Measurements from ENCODE around the gene CENPC.
"Not testable (repeated sequence)": the region's sequence is repeated elsewhere in the genome, so short reads cannot be mapped to it uniquely, and the experiment has no call there.

Gene CENPC, protein sequence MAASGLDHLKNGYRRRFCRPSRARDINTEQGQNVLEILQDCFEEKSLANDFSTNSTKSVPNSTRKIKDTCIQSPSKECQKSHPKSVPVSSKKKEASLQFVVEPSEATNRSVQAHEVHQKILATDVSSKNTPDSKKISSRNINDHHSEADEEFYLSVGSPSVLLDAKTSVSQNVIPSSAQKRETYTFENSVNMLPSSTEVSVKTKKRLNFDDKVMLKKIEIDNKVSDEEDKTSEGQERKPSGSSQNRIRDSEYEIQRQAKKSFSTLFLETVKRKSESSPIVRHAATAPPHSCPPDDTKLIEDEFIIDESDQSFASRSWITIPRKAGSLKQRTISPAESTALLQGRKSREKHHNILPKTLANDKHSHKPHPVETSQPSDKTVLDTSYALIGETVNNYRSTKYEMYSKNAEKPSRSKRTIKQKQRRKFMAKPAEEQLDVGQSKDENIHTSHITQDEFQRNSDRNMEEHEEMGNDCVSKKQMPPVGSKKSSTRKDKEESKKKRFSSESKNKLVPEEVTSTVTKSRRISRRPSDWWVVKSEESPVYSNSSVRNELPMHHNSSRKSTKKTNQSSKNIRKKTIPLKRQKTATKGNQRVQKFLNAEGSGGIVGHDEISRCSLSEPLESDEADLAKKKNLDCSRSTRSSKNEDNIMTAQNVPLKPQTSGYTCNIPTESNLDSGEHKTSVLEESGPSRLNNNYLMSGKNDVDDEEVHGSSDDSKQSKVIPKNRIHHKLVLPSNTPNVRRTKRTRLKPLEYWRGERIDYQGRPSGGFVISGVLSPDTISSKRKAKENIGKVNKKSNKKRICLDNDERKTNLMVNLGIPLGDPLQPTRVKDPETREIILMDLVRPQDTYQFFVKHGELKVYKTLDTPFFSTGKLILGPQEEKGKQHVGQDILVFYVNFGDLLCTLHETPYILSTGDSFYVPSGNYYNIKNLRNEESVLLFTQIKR

DNA sequence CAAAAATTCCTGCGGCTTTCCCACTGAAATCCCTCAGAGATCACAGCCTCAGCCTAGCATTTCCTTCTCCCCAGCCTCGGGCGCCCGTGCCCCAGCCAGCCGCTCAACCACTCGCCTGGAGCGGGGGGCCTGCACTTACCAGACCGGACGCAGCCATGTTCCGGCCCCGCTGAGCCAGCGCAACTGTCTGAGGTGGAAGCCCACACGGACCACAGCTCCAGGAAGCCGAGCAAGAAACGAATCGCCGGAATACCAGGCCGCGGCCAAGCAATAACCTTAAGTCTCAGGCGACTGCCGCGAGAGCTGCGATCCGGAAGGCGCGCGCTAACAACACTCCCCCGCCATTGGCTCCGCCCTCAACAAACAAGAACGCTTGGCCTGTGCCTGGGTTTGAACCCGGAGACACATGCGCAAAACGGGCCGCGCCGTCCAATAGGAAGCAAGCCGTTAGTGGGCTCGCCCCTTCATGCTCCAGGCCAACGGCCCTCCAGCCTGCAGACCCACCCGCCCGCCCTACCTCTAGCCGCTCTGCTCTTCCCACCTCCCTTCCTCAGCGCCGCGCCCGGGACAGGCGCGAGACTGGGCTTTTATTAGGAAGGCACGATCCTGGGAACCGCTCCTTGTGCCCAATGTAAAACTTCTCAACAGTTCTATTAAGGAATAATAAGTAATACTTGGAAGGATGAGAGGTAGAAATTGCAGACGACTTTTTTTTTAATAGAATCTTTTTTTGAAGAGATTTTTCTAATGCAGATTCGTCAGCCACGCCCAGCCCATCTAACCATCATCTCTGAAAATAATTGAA is at the start of gene CENPC:
TSS of gene CENPC (minus strand) at position 305 of the 805 bp plus-strand sequence. CDS start at position 157, 148 bp downstream.
- DNase-seq: peak; percentile 97 to 98 (median 98)

DNA sequence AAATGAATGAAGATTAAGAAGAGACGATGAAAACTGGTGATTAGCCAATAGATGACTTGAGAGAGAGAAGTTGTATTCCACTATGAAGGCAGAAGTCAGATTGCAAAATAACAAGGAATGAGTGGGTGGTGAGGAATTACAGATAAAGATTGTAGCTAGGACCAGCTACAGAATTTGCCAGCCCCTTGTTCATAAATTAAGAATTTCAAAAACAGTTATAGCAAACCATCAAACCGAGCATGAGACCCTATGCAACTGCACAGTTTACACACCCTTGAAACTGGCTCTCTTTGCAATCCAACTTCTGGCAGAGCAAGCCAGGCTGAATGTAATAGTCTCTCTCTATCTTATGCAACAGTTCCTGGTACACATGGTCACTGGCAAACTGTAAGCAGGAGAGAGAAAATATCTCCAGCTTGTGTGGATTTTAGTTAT is 48.5 kb upstream of the CENPC start:
- DNase-seq: peak; percentile 33 to 70 (median 65)

DNA sequence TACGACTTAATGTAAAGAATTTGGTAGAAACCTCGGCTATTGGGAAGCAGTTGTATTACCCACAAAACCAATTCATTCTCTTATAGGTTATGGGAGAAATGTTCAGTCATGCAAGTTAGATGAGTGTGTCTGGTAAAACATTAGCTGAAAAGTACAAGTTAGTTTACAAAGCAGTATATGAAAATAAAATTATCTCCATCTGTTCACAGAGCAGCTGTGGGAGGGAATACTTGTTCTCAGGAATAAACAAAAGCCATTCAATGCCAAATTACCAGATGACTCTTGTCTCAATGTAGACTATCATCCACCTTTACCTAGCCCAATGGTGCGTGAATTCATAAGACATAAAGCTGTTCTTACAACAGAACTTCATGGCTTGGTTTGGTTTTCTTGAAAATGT is 41.9 kb upstream of the CENPC start:
- no peak for DNase-seq

DNA sequence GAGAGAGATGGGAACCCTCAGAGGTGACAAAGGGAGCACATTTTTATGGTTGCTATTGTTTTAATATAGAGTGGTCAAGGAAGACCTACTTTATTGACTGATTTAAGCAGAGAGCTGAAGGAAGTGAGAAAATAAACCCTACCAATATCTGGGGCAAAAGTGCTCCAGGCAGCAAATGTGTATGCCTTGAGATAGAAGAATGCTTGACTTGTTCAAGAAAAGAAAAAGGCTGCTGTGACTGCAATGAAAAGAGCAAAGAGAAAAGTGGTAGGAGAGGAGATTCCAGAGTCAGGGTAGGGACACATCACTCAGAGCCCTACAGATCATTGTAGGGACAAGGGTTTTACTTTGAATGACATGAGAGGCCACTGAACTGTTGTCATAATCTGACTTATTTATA is 39.2 kb upstream of the CENPC start:
- no peak for DNase-seq

DNA sequence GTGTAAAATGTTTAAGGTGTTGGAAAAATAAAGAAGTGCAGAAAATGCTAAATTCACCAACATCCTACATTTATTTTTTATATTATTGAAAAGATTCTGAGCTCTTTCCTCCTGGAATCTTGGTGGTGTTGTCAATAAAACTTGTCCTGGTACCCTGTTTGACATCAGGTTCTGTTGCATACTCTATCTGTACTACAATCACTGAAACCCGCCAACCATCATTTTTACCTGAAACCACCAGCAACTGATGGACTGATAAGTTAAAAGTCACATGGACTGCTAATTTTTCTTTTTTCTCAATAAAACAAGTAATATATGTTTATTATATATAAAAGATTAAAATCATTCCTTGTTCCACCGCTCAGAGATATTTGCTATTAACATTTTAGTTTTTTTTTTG is 36.6 kb upstream of the CENPC start:
- DNase-seq: no peak

DNA sequence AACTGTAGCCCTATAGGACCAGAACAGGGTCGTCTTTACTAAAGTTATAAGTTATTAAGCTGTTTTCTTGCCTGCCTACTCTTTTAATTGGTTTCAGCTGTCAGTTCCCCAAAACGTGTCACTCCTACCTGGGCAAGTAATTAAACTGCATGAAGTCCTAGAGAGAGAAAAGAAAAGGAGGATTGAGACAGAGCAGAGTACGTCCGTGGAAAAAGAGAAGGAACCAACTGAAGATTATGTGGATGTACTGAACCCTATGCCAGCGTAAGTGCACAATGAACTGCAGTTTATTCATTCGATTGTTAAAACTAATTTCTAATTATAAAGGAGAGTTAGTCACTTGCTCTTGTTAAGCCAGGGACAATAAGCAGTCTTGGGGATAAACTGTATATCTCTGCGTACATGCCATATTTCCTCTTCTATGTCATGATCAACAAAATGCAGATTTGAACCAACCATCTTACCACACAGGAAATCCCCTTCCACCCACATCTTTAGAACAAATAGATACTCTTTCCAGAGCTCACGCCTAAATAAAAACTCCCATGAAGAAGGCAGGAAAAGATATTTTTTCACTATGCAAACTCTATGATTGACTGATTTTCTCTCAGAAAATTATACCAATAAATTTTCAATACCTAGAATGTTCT is 36.0 kb upstream of the CENPC start:
- DNase-seq: peak; percentile 58 to 76 (median 69)

DNA sequence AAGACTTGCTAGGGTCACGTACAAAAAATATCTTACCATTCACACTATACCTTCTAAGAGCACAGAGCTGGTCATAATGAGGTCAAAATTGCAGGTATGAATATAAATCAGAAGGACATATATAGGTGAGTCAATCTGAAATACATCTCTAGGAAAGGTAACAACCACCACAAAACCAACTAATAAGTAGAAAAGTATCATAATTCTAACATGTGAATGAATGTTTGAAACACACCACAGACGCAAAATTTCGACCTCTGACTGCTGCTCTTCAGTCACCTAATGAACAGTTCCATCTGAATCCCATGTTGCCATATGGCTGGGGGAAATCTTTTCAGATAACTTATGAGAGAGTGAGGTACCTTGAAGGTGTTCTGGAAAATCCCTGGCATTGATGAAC is 35.3 kb upstream of the CENPC start:
- DNase-seq: no peak

DNA sequence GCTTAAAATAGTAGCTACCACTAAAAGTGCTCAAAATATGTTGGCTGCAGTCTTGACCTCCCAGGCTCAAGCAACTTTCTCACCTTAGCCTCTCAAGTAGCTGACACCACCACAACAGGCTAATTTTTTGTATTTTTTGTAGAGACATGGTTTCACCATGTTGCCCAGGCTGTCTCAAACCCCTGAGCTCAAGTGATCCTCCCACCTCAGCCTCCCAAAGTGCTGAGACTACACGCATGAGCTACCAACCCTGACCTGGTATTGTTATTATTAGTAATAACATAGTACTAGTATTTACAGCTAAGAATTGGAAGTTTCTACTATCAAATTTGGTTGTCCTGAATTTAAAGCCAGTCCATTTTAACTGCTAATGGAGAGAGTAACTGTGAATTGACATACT is 31.2 kb upstream of the CENPC start:
- DNase-seq: no peak

DNA sequence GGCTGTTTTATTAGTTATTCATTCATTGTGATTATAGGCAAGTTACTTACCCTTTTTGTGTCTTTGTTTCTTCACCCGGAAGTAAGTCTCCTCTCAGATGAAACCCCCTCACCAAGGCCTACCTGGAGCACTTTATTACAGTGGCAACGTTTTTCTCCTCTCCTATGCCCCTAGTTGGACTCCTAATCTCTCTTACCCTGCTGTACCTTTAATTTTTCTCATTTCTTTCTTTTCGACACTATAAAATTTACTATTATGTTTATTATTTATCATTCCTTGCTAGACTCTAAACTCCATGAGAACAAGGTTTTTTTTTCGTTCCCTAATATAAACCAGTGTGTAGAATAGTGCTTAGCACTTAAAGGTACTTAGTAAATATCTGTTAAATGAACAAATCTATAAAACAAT is 30.8 kb upstream of the CENPC start:
- no peak for DNase-seq

DNA sequence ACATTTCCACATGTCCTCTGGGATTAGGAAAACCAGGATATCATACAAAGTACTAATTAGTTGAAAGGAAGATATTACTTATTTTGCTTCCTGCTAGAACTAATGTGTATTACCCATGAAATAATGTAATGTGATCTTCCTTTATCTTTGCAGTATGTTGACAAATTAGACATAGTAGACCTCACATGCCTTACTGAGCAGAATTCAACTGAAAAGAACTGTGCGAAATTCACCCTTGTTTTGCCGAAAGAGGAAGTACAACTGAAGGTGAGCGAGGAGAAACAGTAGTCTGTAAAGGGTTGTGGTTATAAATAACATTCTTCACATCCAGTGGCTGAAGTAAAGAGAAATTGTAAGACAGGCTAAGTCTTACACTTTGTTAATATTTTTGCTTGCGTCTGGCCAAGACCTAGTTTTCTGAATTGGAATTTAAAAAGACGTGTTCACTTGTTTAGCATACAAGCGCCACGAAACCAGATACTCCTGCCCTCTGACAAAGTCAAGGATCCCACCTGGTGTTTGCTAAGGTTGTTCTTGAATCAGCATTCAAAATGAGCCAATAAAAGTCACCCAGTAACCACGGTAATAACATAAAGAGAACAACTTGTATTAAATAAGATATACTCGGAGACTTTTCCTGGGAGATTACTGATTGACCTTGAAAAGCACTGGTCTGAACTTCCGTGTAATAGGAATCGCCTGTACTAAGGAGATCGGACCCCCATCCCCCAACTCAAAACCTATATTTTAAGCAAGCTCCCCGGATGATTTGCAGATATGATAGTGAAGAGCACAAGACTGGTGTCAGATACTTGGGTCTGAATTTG is 30.1 kb upstream of the CENPC start:
- peak in 1 of 3 donors; percentile 1 for DNase-seq

DNA sequence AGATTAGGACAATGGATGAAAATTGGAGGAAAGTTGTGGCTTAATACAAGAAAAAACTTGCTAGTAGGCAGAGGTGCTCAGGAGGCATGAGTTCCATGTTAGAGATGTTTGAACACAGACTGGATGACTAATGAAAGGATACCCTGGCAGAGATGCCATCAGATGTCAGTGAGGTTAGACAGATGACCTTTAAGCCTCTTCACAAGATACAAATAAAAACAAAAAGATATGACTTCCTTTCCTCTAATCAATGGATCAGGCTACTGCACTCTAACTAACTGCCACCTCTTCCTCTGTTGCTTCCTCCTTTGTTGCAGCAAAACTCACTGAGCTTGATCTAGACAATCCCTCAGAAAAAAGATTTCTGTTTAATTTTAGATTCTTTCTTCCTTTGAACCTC is 27.9 kb upstream of the CENPC start:
- DNase-seq: no peak

DNA sequence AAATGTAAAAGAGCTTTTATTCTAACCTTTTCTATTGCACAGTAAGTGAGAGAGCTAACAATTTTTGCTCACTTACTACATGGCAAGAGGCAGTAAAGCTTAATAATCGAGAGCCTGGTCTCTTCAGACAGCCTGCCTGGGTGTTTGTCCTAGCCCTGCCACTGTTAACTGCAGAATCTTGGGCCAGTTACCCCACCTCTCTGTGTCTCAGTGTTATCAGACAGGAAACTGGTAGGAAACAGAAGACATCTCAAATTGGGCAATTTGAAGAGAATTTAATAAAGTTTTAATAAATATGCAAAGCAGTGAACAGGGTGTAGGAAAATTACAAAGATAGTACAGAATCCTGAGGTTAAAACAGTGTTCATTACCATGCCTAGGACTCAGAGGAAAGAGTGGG is 26.7 kb upstream of the CENPC start:
- no peak for DNase-seq

DNA sequence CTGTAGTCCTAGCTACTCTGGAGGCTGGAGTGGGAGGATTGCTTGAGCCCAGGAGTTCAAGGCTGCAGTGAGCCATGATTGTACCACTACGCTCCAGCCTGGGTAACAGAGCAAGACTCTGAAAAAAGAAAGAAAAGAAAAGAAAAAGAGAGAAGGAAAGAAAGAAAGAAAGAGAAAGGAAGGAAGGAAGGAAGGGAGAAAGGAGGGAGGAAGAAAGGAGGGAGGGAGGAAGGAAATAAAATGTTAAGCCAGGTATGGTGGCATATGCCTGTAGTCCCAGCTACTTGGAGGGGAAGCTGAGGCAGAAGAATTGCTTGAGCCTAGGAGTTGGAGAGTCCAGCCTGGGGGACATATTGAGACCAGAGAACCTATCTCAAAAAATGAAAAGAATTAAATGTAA is 25.2 kb upstream of the CENPC start:
- no peak for DNase-seq

DNA sequence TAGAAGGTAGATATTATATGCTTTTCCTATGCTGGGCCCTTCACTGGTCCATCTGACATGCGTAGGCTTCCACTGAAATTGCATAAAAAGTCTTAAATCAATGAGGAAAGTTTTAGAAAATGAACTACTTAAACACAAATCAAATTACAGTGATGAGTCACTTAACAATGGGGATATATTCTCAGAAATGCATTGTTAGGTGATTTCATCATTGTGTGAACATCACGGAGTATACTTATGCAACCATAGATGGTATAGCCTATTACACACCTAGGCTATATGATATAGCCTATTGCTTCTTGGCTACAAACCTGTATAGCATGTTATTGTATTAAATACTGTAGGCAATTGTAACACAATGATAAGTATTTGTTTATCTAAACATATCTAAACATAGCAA is 23.5 kb upstream of the CENPC start:
- no peak for DNase-seq

DNA sequence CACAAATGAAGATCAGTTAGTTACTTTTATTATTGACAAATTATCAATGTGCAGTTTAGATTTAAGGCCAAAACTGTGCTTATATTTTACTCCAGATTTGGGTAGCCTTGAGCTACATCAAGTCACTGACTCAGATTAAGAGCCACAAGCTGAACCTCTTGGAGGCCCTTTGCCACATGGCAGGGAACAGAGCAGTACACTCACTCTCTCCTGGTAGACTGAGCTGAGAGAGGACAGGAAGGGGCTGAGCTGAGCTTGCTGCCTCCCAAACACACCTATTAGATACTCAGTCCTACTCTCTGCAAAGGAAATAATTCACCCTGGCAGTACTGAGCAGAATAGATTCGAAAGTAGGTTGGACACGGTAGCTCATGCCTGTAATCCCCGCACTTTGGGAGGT is 21.0 kb upstream of the CENPC start:
- no peak for DNase-seq

DNA sequence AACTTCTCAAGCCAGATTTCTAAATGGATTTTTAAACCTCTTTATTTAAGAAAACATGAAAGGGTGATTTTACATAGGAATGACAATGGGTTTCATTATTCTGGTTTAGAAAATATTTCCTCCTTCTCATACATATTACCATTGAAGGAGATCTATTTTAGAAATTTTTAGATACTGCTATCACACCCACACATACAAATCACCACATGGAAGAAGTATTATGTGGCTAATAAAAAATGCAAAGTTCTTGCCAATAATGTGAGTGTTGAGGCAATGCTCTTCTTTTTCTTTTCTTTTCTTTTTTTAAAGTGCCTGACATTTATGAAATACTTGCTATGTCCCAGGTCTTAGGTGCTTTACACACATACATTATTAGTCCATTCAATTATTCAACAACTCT is 20.0 kb upstream of the CENPC start:
- no peak for DNase-seq

DNA sequence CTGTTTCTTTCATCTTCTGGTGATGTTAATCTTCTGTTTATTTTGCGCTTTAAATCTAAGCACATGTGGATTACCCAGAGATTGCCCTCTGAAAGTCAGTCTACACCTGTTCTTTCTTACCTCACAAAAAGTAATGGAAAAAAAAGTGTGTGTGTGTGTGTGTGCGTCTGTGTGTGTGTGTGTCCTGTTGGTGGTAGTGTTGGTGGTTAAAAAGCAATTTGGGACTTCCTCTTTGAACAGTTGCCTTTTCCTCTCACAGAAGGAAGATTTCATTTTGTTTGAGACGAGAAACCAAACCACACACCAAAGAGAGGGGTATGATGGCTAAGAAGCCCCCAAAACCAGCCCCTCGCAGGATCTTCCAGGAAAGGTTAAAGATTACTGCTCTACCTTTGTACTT is 13.2 kb upstream of the CENPC start, which contains the start of gene STAP1:
TSS of gene STAP1 (plus strand) at position 235 of the 400 bp plus-strand sequence. CDS start at position 318, 83 bp downstream.
- peak; percentile 20 to 45 (median 33) for DNase-seq

DNA sequence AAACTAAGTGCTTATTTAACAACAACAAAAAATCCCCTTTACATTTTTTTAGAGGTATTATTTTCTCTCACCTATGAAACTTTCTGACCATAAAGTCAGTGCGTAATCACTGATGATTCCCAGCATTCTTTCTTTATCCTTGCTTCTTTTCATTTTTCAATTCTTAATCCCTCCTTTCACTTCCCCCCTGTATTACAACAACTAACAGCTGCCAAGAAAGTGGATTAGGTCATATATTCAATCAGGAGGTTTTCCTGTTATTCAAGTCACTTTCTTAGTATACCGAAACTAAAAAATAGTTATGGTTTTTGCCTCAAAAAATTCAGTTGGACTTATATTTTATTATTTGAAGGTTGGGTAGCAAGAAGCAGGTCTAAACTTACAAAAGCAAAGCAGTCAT is 11.1 kb upstream of the CENPC start:
- peak in 1 of 3 donors; percentile 66 for DNase-seq

DNA sequence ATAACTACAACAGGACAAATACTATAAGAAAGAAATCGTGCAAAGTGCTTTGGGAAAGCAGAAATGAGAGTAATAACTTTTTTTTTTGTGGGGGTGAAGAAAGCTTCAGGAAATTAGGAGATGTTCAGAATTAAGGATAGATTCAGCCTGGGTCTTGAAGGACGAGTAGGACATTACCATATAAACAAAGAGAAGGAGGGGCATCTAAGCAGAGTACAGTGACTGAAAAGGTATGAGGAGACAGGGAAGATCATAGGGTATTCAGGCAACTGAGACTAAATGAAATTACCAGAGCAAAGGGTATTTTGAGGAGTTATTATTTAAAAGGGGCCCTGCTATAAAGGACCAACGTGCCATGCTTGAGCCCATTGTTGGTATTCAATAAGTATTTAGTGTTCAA is 10.1 kb upstream of the CENPC start:
- DNase-seq: no peak

DNA sequence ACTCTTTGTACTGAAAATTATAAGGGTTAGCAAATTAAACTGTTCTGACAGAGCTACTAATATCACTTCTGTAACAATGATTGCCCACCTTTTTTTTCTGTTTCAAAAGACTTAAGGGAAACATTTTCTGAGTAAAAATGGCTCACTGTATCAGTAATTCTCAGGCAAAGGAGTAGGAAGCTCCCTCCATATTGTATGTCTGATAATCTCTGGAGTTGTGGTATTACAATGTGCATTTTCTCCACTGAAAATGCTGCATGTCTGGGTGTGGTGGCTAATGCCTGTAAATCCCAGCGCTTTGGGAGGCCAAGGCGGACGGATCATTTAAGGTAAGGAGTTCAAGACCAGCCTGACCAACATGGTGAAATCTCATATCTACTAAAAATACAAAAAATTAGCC is 8.8 kb upstream of the CENPC start:
- DNase-seq: no peak

DNA sequence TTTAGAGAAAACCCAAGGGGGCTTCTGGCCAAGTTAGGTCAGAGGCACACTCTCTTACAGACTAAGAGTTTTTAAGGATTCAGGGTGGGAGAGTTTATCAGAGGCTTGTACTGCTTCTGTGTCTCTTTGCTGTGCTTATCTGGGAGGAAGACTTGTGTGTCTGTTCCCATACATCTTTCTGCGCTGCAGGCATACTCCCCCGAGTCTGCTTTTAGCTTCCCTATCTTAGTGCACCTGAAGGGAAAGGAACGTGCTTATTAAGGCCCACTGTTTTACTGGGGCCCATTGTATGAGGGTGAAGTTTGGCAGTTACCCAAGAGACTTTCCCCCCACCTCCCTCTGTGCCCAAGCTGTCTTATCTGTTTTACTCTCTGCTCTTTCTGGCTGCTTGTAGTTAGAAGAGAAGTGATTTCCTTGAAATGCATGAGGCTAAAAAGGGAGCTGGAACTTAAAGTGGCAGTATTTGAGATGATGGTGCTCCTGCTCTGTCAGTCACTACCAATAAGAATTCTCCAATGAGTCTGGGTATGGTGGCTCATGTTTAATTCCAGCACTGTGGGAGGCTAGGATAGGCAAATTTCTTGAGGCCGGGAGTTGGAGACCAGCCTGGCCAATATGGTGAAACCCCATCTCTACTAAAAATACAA is 7.0 kb upstream of the CENPC start:
- not testable (repeated sequence) for DNase-seq

Data from suppressor macrophage treated with lipopolysaccharide for 1 hour (primary cell).